GM12874 (cell line): Measurements from ENCODE around the gene CEBPE.

Source experiments
- TF ChIP-seq, protein P1 (sequence below): IDR thresholded peaks from 2 replicates; pipeline ENCODE4 v1.5.1; 2011; ENCODE audit warnings: low read depth, mild to moderate bottlenecking, control low read depth, low read length, moderate library complexity; ENCODE audit not compliant: insufficient read depth

Gene CEBPE

DNA sequence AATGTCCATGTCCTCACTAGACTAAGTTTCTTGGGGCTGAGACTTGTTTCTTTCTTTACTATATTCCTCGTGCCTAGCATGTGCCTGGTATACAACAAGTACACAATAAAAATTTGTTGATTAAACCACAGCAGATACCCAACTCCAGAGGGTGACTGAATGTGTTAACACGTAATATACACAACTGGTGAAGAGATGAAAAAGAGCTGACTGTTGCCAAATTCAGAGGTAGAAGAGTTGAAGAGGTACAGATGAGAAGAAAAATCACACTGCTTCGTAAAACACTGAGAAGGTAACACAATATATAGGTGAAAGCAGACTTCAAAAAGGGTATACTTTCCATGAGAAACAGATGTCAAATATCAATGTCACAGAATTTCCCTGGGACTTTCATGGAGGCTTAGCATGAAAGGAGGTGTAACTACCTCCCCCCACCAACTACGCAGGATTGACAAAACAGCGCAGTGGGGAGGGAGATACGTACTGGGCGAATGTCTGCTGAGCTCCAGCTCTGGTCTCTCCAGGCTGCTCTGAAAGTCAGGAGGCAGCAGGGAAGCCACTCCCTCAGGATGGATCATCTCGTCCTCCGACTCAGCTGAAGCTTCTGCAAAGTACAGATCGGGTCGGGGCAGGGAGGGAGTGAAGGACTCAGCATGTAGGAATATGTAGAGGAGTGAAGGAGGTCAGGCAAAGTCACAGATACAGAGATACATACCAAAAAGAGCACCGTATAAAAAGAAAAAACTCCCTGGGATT, 29.4 kb downstream of the CEBPE start:
- TF ChIP-seq, protein P1, sequence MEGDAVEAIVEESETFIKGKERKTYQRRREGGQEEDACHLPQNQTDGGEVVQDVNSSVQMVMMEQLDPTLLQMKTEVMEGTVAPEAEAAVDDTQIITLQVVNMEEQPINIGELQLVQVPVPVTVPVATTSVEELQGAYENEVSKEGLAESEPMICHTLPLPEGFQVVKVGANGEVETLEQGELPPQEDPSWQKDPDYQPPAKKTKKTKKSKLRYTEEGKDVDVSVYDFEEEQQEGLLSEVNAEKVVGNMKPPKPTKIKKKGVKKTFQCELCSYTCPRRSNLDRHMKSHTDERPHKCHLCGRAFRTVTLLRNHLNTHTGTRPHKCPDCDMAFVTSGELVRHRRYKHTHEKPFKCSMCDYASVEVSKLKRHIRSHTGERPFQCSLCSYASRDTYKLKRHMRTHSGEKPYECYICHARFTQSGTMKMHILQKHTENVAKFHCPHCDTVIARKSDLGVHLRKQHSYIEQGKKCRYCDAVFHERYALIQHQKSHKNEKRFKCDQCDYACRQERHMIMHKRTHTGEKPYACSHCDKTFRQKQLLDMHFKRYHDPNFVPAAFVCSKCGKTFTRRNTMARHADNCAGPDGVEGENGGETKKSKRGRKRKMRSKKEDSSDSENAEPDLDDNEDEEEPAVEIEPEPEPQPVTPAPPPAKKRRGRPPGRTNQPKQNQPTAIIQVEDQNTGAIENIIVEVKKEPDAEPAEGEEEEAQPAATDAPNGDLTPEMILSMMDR = no peak

GRCh38 chr14:23086565-23086964, 32.5 kb downstream of the CEBPE start:
- TF ChIP-seq, protein P1 = no peak

DNA sequence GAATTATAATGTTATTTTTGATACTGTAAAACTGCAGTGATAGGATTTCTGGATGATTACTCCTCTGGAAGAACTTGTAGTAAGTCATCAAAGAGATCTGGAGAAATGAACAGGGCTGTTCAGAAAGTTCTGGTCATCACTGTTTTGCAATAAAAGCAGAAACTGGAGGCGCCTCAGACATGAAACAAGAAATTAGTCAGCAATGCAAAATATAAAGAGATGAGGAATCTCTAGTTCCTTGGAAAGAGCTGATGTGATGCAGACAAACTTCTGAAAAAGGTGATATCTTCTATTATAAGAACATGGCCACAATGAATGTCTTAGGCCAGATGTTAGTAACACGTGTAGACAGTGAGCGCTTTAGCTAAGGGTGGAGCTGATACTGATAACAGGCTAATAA, 33.6 kb downstream of the CEBPE start:
- TF ChIP-seq, protein P1 = no peak

- TF ChIP-seq, protein P1 = no peak
Observed at GRCh38 chr14:23080474-23080873, 38.6 kb downstream of the CEBPE start.

- TF ChIP-seq, protein P1 = no peak
Observed at GRCh38 chr14:23079716-23080115, 39.3 kb downstream of the CEBPE start.

DNA sequence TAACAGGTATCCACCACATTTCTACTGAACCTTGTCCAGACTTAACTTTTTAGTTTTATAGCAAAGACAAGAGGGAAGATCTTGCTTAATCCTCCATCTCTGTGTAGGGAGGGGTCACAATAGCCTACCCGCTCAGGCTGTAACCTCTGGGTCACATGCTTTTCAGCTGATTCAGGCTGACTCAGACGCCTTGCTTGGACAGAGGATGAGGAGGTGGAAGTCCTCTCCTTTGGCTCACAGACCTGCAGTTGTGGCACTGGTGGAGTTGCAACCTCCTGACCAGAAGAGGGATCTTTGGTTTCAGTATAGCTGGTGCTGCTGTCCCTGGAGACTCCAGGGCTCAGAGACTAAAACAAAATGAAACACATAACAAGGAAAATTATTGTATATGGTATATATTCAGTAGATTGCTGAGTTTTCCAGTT, 40.4 kb downstream of the CEBPE start:
- TF ChIP-seq, protein P1 = no peak

- TF ChIP-seq, protein P1 = no peak
Observed at GRCh38 chr14:23077962-23078361, 41.1 kb downstream of the CEBPE start.
